Measurements from ENCODE around the gene SLC12A8. TPM values are rescaled to one million over a fixed set of nuclear protein-coding genes. Genes with fewer than 3 reads are reported as not detected.

The SLC12A8 gene
- total RNA-seq, 4 donors from 2014 or later, result 1.0 TPM; not detected in 3

DNA sequence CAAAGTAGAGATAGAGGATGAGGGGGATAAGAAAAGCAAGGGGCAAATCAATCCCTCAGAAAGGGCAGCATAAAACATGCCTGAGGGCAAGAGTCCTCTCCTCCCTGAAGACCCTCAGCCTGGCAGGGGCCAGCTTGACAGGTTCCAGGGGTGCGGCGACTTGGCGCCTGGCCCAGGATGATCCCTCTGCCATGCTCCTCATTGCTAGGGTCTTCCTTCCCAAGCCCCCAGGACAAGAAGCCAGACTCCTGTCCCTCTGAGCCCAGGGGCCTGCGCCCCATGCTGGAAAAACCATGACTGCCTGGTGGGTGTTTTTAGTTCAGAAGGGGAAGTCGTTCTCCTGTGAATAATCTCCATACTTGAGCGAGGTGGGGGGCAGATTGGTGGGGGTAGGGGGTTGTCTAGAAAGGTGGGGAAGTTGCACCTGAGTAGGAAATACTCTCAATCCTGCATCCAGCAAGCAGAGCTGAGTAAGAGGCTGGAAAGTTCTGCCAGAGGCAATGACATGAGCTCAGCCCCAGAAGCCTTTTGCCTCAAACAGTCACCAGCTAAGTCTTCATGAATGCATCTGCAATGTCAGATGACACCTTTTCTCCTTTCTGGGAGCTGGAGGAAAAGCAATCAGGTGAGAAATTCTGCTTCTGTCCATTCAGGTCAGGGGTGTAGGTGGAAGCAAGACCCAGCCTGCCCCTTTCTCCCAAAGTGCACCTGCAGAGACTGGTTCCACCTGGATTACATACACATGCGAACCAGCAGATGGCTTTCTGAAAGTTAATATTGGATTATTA, 18.3 kb downstream of the SLC12A8 start:
- H3K36me3 ChIP-seq, result no peaks in the 10 kb centered on the region
- in situ Hi-C loops (cut with MboI; ENCODE audit: low sequenced_read_pairs in 4 of 4), result no loop called here
- TF ChIP-seq, protein P1, sequence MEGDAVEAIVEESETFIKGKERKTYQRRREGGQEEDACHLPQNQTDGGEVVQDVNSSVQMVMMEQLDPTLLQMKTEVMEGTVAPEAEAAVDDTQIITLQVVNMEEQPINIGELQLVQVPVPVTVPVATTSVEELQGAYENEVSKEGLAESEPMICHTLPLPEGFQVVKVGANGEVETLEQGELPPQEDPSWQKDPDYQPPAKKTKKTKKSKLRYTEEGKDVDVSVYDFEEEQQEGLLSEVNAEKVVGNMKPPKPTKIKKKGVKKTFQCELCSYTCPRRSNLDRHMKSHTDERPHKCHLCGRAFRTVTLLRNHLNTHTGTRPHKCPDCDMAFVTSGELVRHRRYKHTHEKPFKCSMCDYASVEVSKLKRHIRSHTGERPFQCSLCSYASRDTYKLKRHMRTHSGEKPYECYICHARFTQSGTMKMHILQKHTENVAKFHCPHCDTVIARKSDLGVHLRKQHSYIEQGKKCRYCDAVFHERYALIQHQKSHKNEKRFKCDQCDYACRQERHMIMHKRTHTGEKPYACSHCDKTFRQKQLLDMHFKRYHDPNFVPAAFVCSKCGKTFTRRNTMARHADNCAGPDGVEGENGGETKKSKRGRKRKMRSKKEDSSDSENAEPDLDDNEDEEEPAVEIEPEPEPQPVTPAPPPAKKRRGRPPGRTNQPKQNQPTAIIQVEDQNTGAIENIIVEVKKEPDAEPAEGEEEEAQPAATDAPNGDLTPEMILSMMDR (IDR thresholded peaks at IDR 0.05 in 4 of 5, conservative IDR thresholded peaks at IDR 0.05 in 1 of 5), result no peak
- TF ChIP-seq POLR2A (IDR thresholded peaks at IDR 0.05), result no peak
- intact Hi-C loops (cut with DNase I; ENCODE audit: low total_unique reads), result no loop called here
- H3K27me3 ChIP-seq, result no peaks in the 10 kb centered on the region
- ATAC-seq, result no peak
- no peak overlapping the region for H3K4me3 ChIP-seq
- no peaks in the 10 kb centered on the region for H3K4me1 ChIP-seq
- H3K9me3 ChIP-seq, result no peaks in the 10 kb centered on the region
- no peak overlapping the region for H3K27ac ChIP-seq
- DNase-seq, result no peak

DNA sequence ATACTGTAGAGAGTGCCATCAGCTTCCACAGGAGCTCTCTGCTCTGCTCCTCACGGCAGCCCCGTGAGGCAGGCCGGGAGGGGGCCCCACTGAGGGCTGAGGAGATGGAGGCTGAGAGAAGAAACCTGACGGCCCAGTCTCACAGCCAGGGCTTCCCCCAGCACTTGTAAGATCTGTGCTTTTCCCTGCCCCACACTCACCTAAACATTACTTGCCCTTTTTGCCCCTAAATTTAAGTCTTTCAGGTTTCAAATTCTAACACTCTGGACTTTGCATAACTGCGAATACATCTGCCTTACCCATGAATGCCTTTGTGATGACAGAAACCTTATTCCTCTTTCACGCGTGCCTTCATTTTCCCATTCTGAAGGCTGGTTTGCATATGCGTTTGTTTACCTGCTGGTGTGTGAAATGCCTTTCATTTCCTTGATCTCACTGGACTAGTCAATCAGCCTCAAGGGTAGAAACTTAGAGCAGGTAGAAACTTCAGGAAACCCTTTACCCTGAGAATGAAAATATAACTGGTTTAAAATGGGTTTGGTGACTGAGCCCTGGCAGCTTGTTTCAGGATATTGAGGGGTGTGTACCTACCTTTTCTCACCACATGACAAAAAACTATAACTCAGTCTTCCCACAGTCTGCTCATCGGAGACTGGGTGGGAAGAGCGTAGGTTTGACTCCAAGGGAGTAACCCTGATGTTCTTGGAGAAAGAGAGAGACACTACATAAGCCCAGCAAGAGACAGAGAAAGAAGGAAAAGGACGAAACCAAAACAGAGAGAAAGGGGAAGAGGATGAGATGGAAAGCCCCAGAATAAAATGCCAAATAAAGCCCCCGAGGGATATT, 20.1 kb downstream of the SLC12A8 start:
- DNase-seq (no peak), ATAC-seq (no peak)
- intact Hi-C loops (cut with DNase I; ENCODE audit: low total_unique reads) (no loop called here), in situ Hi-C loops (cut with MboI; ENCODE audit: low sequenced_read_pairs in 4 of 4) (no loop called here)
- Histone ChIP-seq H3K36me3 (no peaks in the 10 kb centered on the region), H3K27ac (no peak overlapping the region), H3K27me3 (no peaks in the 10 kb centered on the region), H3K9me3 (no peaks in the 10 kb centered on the region), H3K4me3 (no peak overlapping the region), H3K4me1 (no peaks in the 10 kb centered on the region)
- TF ChIP-seq, protein P1 (IDR thresholded peaks at IDR 0.05 in 4 of 5, conservative IDR thresholded peaks at IDR 0.05 in 1 of 5), result no peak
- TF ChIP-seq POLR2A (IDR thresholded peaks at IDR 0.05), result no peak

DNA sequence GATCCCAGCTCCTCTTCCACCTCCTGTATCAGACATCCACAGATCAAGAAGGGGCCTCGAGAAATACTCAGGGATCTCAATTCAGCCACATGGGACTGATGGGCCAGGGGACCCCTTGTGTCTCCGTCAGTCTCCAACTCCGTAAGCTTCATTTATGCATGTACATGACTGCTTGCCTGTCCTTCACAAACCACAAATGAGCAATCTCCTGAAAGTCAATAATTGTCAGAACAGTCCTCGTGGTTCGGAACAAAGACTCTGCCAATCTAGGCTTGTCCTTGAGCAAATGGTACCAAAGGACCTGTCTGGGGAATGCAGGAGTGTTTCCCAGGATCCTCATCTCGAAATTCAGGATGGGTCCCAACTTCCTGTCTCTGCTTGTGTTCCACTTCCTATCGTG, 20.8 kb downstream of the SLC12A8 start:
- Histone ChIP-seq H3K27ac (no peak overlapping the region), H3K36me3 (no peaks in the 10 kb centered on the region), H3K4me1 (no peaks in the 10 kb centered on the region), H3K27me3 (no peaks in the 10 kb centered on the region), H3K9me3 (no peaks in the 10 kb centered on the region), H3K4me3 (no peak overlapping the region)
- in situ Hi-C loops (cut with MboI; ENCODE audit: low sequenced_read_pairs in 4 of 4) (no loop called here), intact Hi-C loops (cut with DNase I; ENCODE audit: low total_unique reads) (no loop called here)
- TF ChIP-seq, protein P1 (IDR thresholded peaks at IDR 0.05 in 4 of 5, conservative IDR thresholded peaks at IDR 0.05 in 1 of 5), result no peak
- DNase-seq (no peak), ATAC-seq (no peak)

DNA sequence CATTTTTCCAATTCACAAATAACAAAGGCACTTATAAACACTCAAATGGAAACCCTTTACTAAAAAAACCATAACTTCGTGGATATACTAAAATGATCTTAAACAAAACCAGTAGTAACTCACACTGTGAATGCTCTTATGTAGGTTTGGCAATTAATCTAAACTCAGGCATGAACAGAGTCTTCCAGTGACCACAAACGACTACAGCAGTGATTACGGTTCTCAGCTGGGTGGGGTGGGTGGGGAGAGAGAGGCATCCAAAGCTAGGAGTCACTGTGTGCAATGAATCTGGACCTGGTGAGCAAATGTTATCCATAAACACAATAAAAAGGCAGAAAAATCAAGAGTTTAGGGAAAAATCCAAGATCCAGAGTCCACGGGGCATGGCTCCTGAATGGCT, 21.3 kb downstream of the SLC12A8 start:
- no peak overlapping the region for H3K4me3 ChIP-seq
- intact Hi-C loops (cut with DNase I; ENCODE audit: low total_unique reads), result no loop called here
- no peaks in the 10 kb centered on the region for H3K4me1 ChIP-seq
- ATAC-seq (no peak), DNase-seq (no peak)
- H3K27me3 ChIP-seq, result no peaks in the 10 kb centered on the region
- in situ Hi-C loops (cut with MboI; ENCODE audit: low sequenced_read_pairs in 4 of 4), result no loop called here
- TF ChIP-seq, protein P1 (IDR thresholded peaks at IDR 0.05 in 4 of 5, conservative IDR thresholded peaks at IDR 0.05 in 1 of 5), result no peak
- TF ChIP-seq POLR2A (IDR thresholded peaks at IDR 0.05), result no peak
- H3K9me3 ChIP-seq, result no peaks in the 10 kb centered on the region
- no peak overlapping the region for H3K27ac ChIP-seq
- H3K36me3 ChIP-seq, result no peaks in the 10 kb centered on the region
